HL-60 (cell line): Measurements from ENCODE around the gene AP3D1.

Source experiments
- CTCF ChIP-seq: IDR thresholded peaks from one replicate; pipeline ENCODE4 v1.5.1; 2011; ENCODE audit warnings: low read length, control low read depth, inconsistent platforms; ENCODE audit not compliant: insufficient read depth
- POLR2AphosphoS5 ChIP-seq: IDR thresholded peaks from 2 replicates; pipeline ENCODE4 v1.6.1; 2012; ENCODE audit warnings: low read depth

GRCh38 chr19:2160379-2160778 is 9.0 kb upstream of the AP3D1 start:
- TF ChIP-seq CTCF (no peak), POLR2AphosphoS5 (no peak)
